HepG2 (cell line): ENCODE data around the gene GDPGP1. TPM values are rescaled to one million over a fixed set of nuclear protein-coding genes. Genes with fewer than 3 reads are reported as not detected.

Experiments
- ARHGAP35 ChIP-seq: sonication (generic); formaldehyde crosslinking; IDR thresholded peaks from 2 replicates; pipeline ENCODE4 v1.9.0; 2022; ENCODE audit warnings: mild to moderate bottlenecking, inconsistent platforms, moderate library complexity, missing genetic modification reagents, borderline replicate concordance
- ATAD3A ChIP-seq: sonication (generic); formaldehyde crosslinking; IDR thresholded peaks from 2 replicates; pipeline ENCODE4 v1.4.0; 2020; ENCODE audit warnings: missing genetic modification reagents
- ATF7 ChIP-seq, 2 experiments: fragments of 450-650 bp in 1 of 2; sonication (generic) in 1 of 2; formaldehyde crosslinking in 1 of 2; IDR thresholded peaks; 2 replicates each; pipeline versions ENCODE4 v1.4.0 to v1.6.1; 2016 to 2020; ENCODE audit warnings: antibody characterized with exemption in 1 of 2, mild to moderate bottlenecking in 1 of 2, missing genetic modification reagents in 1 of 2
- CBX2 ChIP-seq, 2 experiments: fragments of 200-600 bp in 1 of 2; sonication (generic); formaldehyde crosslinking in 1 of 2; IDR thresholded peaks; 2 replicates each; pipeline versions ENCODE4 v1.7.0 to v1.8.1; 2018 to 2022; ENCODE audit warnings: low read depth in 2 of 2, low read length in 1 of 2, mild to moderate bottlenecking in 1 of 2, missing genetic modification reagents in 1 of 2
- KDM6A ChIP-seq: IDR thresholded peaks from 2 replicates; pipeline ENCODE4 v1.6.1; 2016; ENCODE audit warnings: low read depth
- MBNL3 ChIP-seq: fragments of 250-450 bp; sonication (Bioruptor Pico); conservative IDR thresholded peaks from 2 replicates; pipeline ENCODE4 v1.8.0; 2022; ENCODE audit warnings: mild to moderate bottlenecking, inconsistent platforms
- POLR2AphosphoS5 ChIP-seq: IDR thresholded peaks from 2 replicates; pipeline ENCODE4 v1.6.1; 2012; ENCODE audit warnings: low read depth, low read length
- SMAD3 ChIP-seq: sonication (generic); formaldehyde crosslinking; IDR thresholded peaks from 2 replicates; pipeline ENCODE4 v1.4.0; 2020; ENCODE audit warnings: missing genetic modification reagents
- SSRP1 ChIP-seq: IDR thresholded peaks from 2 replicates; pipeline ENCODE4 v1.6.1; 2016; ENCODE audit warnings: control low read depth
- ZMAT3 ChIP-seq: sonication (generic); formaldehyde crosslinking; conservative IDR thresholded peaks from 2 replicates; pipeline ENCODE4 v1.7.0; 2021; ENCODE audit warnings: missing genetic modification reagents
- ZNF3 ChIP-seq: IDR thresholded peaks from 2 replicates; pipeline ENCODE4 v1.7.0; 2017; ENCODE audit warnings: inconsistent platforms
- ZNF335 ChIP-seq: sonication (generic); formaldehyde crosslinking; IDR thresholded peaks from 2 replicates; pipeline ENCODE4 v1.4.0; 2020; ENCODE audit warnings: missing genetic modification reagents
- ZNF546 ChIP-seq: sonication (generic); formaldehyde crosslinking; conservative IDR thresholded peaks from 2 replicates; pipeline ENCODE4 v1.8.1; 2023; ENCODE audit warnings: mild to moderate bottlenecking, missing genetic modification reagents
- ZNF766 ChIP-seq: sonication (generic); formaldehyde crosslinking; IDR thresholded peaks from 2 replicates; pipeline ENCODE4 v1.5.0; 2020; ENCODE audit warnings: missing genetic modification reagents, borderline replicate concordance
- ZSCAN22 ChIP-seq: sonication (generic); formaldehyde crosslinking; IDR thresholded peaks from 2 replicates; pipeline ENCODE4 v1.4.0; 2020; ENCODE audit warnings: mild to moderate bottlenecking, missing genetic modification reagents
- polyA plus RNA-seq, 8 experiments: library from polyadenylated mRNA; depleted of rRNA in 3 of 8; stranded (reverse) in 7 of 8; unstranded in 1 of 8; fragments of >200 nt; fragmentation: Illumina TruSeq in 4 of 8; extraction: Trizol in 4 of 8; gene quantifications; 2 replicates each; pipeline versions ENCODE4 v1.2.1 to v1.2.3, GENCODE V29; 2011 to 2016; ENCODE audit warnings: low read depth in 4 of 8, missing spikeins in 1 of 8, mixed read lengths in 1 of 8; ENCODE audit not compliant: insufficient read depth in 1 of 8
- total RNA-seq, 5 experiments: library from RNA; depleted of rRNA; stranded (reverse); fragments of >200 nt; fragmentation: Illumina TruSeq; extraction: Trizol; gene quantifications; 2 replicates each; pipeline ENCODE4 v1.2.3, GENCODE V29; 2016; ENCODE audit warnings: low read depth in 1 of 5
- TF ChIP-seq, protein P1 (sequence below): sonication (generic); formaldehyde crosslinking; IDR thresholded peaks from 2 replicates; pipeline ENCODE4 v1.9.0; 2021; ENCODE audit warnings: missing genetic modification reagents, mild to moderate bottlenecking, borderline replicate concordance
- TF ChIP-seq, protein P2 (sequence below): sonication (generic); formaldehyde crosslinking; IDR thresholded peaks from 2 replicates; pipeline ENCODE4 v1.4.0; 2020; ENCODE audit warnings: missing genetic modification reagents
- TF ChIP-seq, protein P3 (sequence below): sonication (generic); formaldehyde crosslinking; conservative IDR thresholded peaks from 2 replicates; pipeline ENCODE4 v1.4.0; 2020; ENCODE audit warnings: missing genetic modification reagents
- TF ChIP-seq, protein P4 (sequence below): sonication (generic); formaldehyde crosslinking; conservative IDR thresholded peaks from 2 replicates; pipeline ENCODE4 v1.4.0; 2020; ENCODE audit warnings: missing genetic modification reagents
- TF ChIP-seq, protein P5 (sequence below): sonication (generic); formaldehyde crosslinking; IDR thresholded peaks from 2 replicates; pipeline ENCODE4 v1.5.1; 2020; ENCODE audit warnings: missing genetic modification reagents, mild to moderate bottlenecking, borderline replicate concordance

Gene GDPGP1
- total and polyA plus RNA-seq, 2 of the 13 experiments (the other 11 are each of a cell fraction or from before 2014, with no cell fraction given), result 1.5 to 4.3 TPM

DNA sequence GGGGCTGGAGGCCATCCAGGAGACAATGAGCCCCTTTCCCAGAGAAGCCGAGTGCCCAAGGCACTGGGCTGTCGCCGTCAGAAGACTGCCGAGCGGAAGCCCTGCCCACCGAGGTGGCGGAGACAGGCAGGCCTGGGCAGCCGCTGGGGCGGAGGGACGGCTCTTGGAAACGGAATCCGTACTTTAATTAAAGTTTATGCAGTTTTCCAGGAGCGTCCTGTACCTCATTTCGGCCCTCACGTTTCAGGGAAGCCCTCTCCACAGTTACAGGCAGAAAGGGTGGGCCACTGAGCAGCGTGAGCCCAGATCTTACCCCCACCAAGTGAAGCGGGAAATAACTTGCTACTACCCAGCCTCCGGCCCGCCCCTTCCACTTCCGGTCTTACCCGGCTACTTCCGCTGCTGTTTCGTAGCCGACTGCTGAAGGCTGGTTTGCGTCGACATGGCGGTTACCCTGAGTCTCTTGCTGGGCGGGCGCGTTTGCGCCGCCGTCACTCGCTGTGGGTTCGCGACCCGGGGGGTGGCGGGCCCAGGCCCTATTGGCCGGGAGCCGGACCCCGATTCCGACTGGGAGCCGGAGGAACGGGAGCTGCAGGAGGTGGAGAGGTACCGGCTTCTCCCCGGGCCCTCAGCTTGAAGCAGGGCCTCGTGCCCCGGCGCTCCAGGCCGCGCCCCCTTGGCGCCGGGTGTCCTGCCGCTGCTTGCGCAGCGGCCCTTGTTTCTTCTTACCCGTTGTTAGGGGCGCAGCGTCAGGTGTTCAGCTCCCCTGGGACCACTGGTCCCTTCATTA is 31.5 kb downstream of the GDPGP1 start, which contains the start of gene NGRN (continued):
- TF ChIP-seq CBX2 (IDR thresholded peaks at IDR 0.05; ENCODE audit: low read depth, low read length) (no peak), CBX2 (CRISPR knock-in tag; IDR thresholded peaks at IDR 0.05; ENCODE audit: low read depth) (no peak), SMAD3 (0 out of 2 replicates have a peak, but pooled peaks have one; percentile 64), ZNF766 (CRISPR knock-in tag) (peak; percentile 69; the same call in 1 of the 2 replicates), SSRP1 (CRISPR knock-in tag) (no peak), MBNL3 (CRISPR knock-in tag) (no peak), ATF7 (IDR thresholded peaks at IDR 0.05) (no peak), ATF7 (CRISPR knock-in tag; IDR thresholded peaks at IDR 0.05) (0 out of 2 replicates have a peak, but pooled peaks have one; percentile 35), ZMAT3 (CRISPR knock-in tag) (peak; percentile 31; the same call in 1 of the 2 replicates), ZNF546 (CRISPR knock-in tag) (0 out of 2 replicates have a peak, but pooled peaks have one; percentile 67), KDM6A (CRISPR knock-in tag) (no peak), ZSCAN22 (CRISPR knock-in tag) (peak; percentile 66; the same call in 1 of the 2 replicates), ATAD3A (CRISPR knock-in tag) (no peak), ZNF3 (CRISPR knock-in tag) (no peak), POLR2AphosphoS5 (peak; percentile 97), ZNF335 (CRISPR knock-in tag) (peak; percentile 40; the same call in 1 of the 2 replicates), ARHGAP35 (CRISPR knock-in tag) (peak; percentile 21; the same call in 1 of the 2 replicates)
- TF ChIP-seq, protein P1, sequence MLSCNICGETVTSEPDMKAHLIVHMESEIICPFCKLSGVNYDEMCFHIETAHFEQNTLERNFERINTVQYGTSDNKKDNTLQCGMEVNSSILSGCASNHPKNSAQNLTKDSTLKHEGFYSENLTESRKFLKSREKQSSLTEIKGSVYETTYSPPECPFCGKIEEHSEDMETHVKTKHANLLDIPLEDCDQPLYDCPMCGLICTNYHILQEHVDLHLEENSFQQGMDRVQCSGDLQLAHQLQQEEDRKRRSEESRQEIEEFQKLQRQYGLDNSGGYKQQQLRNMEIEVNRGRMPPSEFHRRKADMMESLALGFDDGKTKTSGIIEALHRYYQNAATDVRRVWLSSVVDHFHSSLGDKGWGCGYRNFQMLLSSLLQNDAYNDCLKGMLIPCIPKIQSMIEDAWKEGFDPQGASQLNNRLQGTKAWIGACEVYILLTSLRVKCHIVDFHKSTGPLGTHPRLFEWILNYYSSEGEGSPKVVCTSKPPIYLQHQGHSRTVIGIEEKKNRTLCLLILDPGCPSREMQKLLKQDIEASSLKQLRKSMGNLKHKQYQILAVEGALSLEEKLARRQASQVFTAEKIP (CRISPR knock-in tag), result no peak
- TF ChIP-seq, protein P2, sequence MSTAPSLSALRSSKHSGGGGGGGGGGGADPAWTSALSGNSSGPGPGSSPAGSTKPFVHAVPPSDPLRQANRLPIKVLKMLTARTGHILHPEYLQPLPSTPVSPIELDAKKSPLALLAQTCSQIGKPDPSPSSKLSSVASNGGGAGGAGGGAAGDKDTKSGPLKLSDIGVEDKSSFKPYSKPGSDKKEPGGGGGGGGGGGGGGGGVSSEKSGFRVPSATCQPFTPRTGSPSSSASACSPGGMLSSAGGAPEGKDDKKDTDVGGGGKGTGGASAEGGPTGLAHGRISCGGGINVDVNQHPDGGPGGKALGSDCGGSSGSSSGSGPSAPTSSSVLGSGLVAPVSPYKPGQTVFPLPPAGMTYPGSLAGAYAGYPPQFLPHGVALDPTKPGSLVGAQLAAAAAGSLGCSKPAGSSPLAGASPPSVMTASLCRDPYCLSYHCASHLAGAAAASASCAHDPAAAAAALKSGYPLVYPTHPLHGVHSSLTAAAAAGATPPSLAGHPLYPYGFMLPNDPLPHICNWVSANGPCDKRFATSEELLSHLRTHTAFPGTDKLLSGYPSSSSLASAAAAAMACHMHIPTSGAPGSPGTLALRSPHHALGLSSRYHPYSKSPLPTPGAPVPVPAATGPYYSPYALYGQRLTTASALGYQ, result peak; percentile 35
- TF ChIP-seq, protein P3, sequence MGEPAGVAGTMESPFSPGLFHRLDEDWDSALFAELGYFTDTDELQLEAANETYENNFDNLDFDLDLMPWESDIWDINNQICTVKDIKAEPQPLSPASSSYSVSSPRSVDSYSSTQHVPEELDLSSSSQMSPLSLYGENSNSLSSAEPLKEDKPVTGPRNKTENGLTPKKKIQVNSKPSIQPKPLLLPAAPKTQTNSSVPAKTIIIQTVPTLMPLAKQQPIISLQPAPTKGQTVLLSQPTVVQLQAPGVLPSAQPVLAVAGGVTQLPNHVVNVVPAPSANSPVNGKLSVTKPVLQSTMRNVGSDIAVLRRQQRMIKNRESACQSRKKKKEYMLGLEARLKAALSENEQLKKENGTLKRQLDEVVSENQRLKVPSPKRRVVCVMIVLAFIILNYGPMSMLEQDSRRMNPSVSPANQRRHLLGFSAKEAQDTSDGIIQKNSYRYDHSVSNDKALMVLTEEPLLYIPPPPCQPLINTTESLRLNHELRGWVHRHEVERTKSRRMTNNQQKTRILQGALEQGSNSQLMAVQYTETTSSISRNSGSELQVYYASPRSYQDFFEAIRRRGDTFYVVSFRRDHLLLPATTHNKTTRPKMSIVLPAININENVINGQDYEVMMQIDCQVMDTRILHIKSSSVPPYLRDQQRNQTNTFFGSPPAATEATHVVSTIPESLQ (CRISPR knock-in tag), result peak; percentile 94; the same call in 1 of the 2 replicates
- TF ChIP-seq, protein P4, sequence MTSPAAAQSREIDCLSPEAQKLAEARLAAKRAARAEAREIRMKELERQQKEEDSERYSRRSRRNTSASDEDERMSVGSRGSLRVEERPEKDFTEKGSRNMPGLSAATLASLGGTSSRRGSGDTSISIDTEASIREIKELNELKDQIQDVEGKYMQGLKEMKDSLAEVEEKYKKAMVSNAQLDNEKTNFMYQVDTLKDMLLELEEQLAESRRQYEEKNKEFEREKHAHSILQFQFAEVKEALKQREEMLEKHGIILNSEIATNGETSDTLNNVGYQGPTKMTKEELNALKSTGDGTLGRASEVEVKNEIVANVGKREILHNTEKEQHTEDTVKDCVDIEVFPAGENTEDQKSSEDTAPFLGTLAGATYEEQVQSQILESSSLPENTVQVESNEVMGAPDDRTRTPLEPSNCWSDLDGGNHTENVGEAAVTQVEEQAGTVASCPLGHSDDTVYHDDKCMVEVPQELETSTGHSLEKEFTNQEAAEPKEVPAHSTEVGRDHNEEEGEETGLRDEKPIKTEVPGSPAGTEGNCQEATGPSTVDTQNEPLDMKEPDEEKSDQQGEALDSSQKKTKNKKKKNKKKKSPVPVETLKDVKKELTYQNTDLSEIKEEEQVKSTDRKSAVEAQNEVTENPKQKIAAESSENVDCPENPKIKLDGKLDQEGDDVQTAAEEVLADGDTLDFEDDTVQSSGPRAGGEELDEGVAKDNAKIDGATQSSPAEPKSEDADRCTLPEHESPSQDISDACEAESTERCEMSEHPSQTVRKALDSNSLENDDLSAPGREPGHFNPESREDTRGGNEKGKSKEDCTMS (CRISPR knock-in tag), result no peak
- TF ChIP-seq, protein P5, sequence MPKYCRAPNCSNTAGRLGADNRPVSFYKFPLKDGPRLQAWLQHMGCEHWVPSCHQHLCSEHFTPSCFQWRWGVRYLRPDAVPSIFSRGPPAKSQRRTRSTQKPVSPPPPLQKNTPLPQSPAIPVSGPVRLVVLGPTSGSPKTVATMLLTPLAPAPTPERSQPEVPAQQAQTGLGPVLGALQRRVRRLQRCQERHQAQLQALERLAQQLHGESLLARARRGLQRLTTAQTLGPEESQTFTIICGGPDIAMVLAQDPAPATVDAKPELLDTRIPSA (CRISPR knock-in tag), result peak; percentile 81; the same call in 1 of the 2 replicates
